Osteoblast (primary cell): ENCODE measurements around the gene RBL2. TPM values are rescaled to one million over a fixed set of nuclear protein-coding genes. Genes with fewer than 3 reads are reported as not detected.
"Not testable (repeated sequence)": the region's sequence is repeated elsewhere in the genome, so short reads cannot be mapped to it uniquely, and the experiment has no call there.

ENCODE experiments used
- DNase-seq: peaks from one replicate; pipeline ENCODE4 v3.0.0; 2011; ENCODE audit warnings: low spot score, mixed read lengths; ENCODE audit not compliant: insufficient read length; ENCODE audit errors: missing footprints
- H2AFZ ChIP-seq: 2 replicates; pipeline ENCODE4 v1.6.0; 2011; ENCODE audit warnings: mild to moderate bottlenecking, low read length
- H3K27ac ChIP-seq: 2 replicates; pipeline ENCODE4 v1.5.1; 2011; ENCODE audit warnings: mild to moderate bottlenecking, low read depth, low read length, moderate library complexity
- H3K27me3 ChIP-seq: 2 replicates; pipeline ENCODE4 v1.6.0; 2012; ENCODE audit warnings: mild to moderate bottlenecking, control low read depth, inconsistent platforms, low read length, moderate library complexity; ENCODE audit not compliant: insufficient read depth
- H3K36me3 ChIP-seq: 2 replicates; pipeline ENCODE4 v1.5.1; 2011; ENCODE audit warnings: mild to moderate bottlenecking, low read length, control low read depth, moderate library complexity; ENCODE audit not compliant: insufficient read depth
- H3K4me1 ChIP-seq: 2 replicates; pipeline ENCODE4 v1.5.1; 2011; ENCODE audit warnings: mild to moderate bottlenecking, low read length, control low read depth, moderate library complexity; ENCODE audit not compliant: insufficient read depth
- H3K4me2 ChIP-seq: 2 replicates; pipeline ENCODE4 v1.6.0; 2011; ENCODE audit warnings: mild to moderate bottlenecking, low read length; ENCODE audit not compliant: insufficient read depth
- H3K4me3 ChIP-seq: fragments of 200-600 bp; sonication (generic); 3 replicates; pipeline ENCODE4 v1.5.1; 2012; ENCODE audit warnings: mild to moderate bottlenecking, low read length, inconsistent platforms; ENCODE audit not compliant: insufficient read depth
- H3K79me2 ChIP-seq: 2 replicates; pipeline ENCODE4 v1.6.0; 2012; ENCODE audit warnings: mild to moderate bottlenecking, low read length, control low read depth, inconsistent platforms; ENCODE audit not compliant: insufficient read depth
- H3K9me3 ChIP-seq: 2 replicates; pipeline ENCODE4 v1.5.1; 2011; ENCODE audit warnings: low read depth, low read length, control low read depth
- H4K20me1 ChIP-seq: 2 replicates; pipeline ENCODE4 v1.6.0; 2012; ENCODE audit warnings: mild to moderate bottlenecking, low read length, control low read depth; ENCODE audit not compliant: insufficient read depth
- CTCF ChIP-seq: IDR thresholded peaks from 2 replicates; pipeline ENCODE4 v1.5.1; 2011; ENCODE audit warnings: mild to moderate bottlenecking, low read depth, low read length, moderate library complexity; ENCODE audit errors: extremely low read depth
- total RNA-seq: library from RNA; depleted of rRNA; stranded (reverse); fragments of >200 nt; gene quantifications from 2 replicates; pipeline ENCODE4 v1.2.3, GENCODE V29; 2012

The RBL2 gene
- total RNA-seq, 1 donor = 56.1 TPM

- Histone ChIP-seq H3K4me3 (no peak overlapping the region), H2AFZ (no peak overlapping the region), H3K36me3 (no peaks in the 10 kb centered on the region), H3K27me3 (no peaks in the 10 kb centered on the region), H3K79me2 (no peaks in the 10 kb centered on the region), H4K20me1 (no peaks in the 10 kb centered on the region), H3K4me1 (peaks cover 6% of the 10 kb centered on the region), H3K9me3 (no peaks in the 10 kb centered on the region), H3K4me2 (no peak overlapping the region), H3K27ac (no peak overlapping the region)
- no peak for DNase-seq
- TF ChIP-seq CTCF = no peak
Observed at GRCh38 chr16:53417976-53418375, 16.3 kb upstream of the RBL2 start.

DNA sequence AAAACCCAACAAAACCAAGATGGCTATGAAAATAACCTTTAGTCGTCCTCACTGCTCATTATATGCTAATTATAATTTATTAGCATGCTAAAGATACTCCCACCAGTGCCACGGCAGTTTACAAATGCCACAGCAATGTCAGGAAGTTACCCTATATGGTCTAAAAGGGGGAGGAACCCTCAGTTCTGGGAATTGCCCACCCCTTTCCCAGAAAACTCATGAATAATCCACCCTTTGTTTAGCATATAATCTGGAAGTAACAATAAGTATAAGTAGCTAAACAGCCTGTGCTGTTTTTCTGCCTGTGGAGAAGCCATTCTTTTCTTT is 14.9 kb upstream of the RBL2 start:
- not testable (repeated sequence) for H3K4me2 ChIP-seq, H3K9me3 ChIP-seq, H4K20me1 ChIP-seq, H3K36me3 ChIP-seq, H3K27me3 ChIP-seq, H3K79me2 ChIP-seq, H3K27ac ChIP-seq, H3K4me1 ChIP-seq, H3K4me3 ChIP-seq, H2AFZ ChIP-seq, DNase-seq

DNA sequence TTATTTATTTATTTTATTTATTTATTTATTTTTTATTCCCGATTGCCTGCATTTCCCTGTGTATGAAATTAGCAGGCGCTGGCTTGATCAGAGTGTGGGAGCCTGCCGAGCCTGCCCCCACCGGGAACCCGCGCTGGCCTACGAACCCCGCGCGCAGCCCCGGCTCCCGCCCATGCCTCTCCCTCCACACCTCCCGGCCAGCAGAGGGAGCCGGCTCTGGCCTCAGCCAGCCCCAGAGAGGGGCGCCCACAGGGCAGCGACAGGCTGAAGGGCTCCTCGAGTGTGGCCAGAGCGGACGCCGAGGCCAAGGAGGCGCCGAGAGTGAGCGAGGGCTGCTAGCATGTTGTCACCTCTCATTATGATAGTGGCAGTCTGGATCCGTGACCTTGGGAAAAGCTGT is 13.0 kb upstream of the RBL2 start:
- Histone ChIP-seq H3K4me2 (no peak overlapping the region), H3K9me3 (no peaks in the 10 kb centered on the region), H3K36me3 (no peaks in the 10 kb centered on the region), H4K20me1 (no peaks in the 10 kb centered on the region), H3K79me2 (no peaks in the 10 kb centered on the region), H3K27me3 (no peaks in the 10 kb centered on the region), H3K4me3 (no peak overlapping the region), H3K27ac (no peak overlapping the region), H2AFZ (no peak overlapping the region), H3K4me1 (peaks cover 6% of the 10 kb centered on the region)
- no peak for DNase-seq
- TF ChIP-seq CTCF = no peak

GRCh38 chr16:53423968-53424367 is 10.3 kb upstream of the RBL2 start:
- H3K36me3 ChIP-seq, DNase-seq, H4K20me1 ChIP-seq, H3K27ac ChIP-seq, H3K9me3 ChIP-seq, H2AFZ ChIP-seq, H3K79me2 ChIP-seq, H3K4me3 ChIP-seq, H3K4me2 ChIP-seq, H3K27me3 ChIP-seq, H3K4me1 ChIP-seq: not testable (repeated sequence)

DNA sequence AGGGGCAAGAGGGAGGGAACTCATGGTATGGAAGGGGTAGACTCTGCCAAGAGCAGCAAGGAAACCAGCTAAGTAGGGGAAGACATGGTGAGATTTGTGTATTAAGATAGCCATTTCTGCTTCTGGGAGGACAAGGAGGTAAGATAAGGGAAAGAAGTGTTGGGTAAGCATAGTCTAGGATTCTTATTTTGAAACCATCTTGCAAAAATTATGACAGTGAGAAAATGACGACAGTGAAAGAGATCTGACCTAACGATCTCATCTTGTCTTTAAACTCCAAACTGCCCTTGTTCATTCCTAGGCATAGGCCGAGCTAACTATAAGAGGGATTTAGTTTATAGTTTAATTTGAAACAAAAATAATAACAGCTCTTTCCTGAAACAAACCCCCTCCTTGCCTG is 5.6 kb upstream of the RBL2 start:
- no peak for DNase-seq
- Histone ChIP-seq H3K4me1 (no peaks in the 10 kb centered on the region), H2AFZ (no peak overlapping the region), H3K4me2 (no peak overlapping the region), H3K9me3 (no peaks in the 10 kb centered on the region), H3K27ac (no peak overlapping the region), H3K36me3 (no peaks in the 10 kb centered on the region), H3K27me3 (no peaks in the 10 kb centered on the region), H4K20me1 (no peaks in the 10 kb centered on the region), H3K79me2 (no peaks in the 10 kb centered on the region), H3K4me3 (no peak overlapping the region)
- no peak for TF ChIP-seq CTCF
